ENCODE results near the gene GMCL2.

GMCL2 gene

GRCh38 chr5:178222292-178222691 lies 35.1 kb upstream of the GMCL2 start:
- no peak for DNase-seq (ENCODE audit: low read depth in 3 of 3)

GRCh38 chr5:178221853-178222252 lies 34.7 kb upstream of the GMCL2 start:
- no peak for DNase-seq (ENCODE audit: low read depth in 3 of 3)

GRCh38 chr5:178221282-178221681 lies 34.1 kb upstream of the GMCL2 start:
- DNase-seq (ENCODE audit: low read depth in 3 of 3): no peak

- DNase-seq (ENCODE audit: low read depth in 3 of 3): no peak
These were observed 31.7 kb upstream of the GMCL2 start for GRCh38 chr5:178218827-178219226.

- no peak for DNase-seq (ENCODE audit: low read depth in 3 of 3)
These were observed 31.1 kb upstream of the GMCL2 start for GRCh38 chr5:178218237-178218776.

- DNase-seq (ENCODE audit: low read depth in 3 of 3): no peak
These were observed 29.6 kb upstream of the GMCL2 start for GRCh38 chr5:178216779-178217178.

- DNase-seq (ENCODE audit: low read depth in 3 of 3): no peak
These were observed 28.9 kb upstream of the GMCL2 start for GRCh38 chr5:178216088-178216534.

GRCh38 chr5:178215280-178216002 lies 28.3 kb upstream of the GMCL2 start:
- DNase-seq (ENCODE audit: low read depth in 3 of 3): no peak

- no peak for DNase-seq (ENCODE audit: low read depth in 3 of 3)
These were observed 27.1 kb upstream of the GMCL2 start for GRCh38 chr5:178214160-178214803.

GRCh38 chr5:178213748-178214151 lies 26.6 kb upstream of the GMCL2 start:
- no peak for DNase-seq (ENCODE audit: low read depth in 3 of 3)

GRCh38 chr5:178213003-178213461 lies 25.9 kb upstream of the GMCL2 start:
- DNase-seq (ENCODE audit: low read depth in 3 of 3): no peak

GRCh38 chr5:178212241-178213002 lies 25.3 kb upstream of the GMCL2 start:
- no peak for DNase-seq (ENCODE audit: low read depth in 3 of 3)

GRCh38 chr5:178211095-178212048 lies 24.2 kb upstream of the GMCL2 start:
- DNase-seq (ENCODE audit: low read depth in 3 of 3): no peak

GRCh38 chr5:178210686-178211085 lies 23.5 kb upstream of the GMCL2 start:
- DNase-seq (ENCODE audit: low read depth in 3 of 3): no peak

GRCh38 chr5:178210073-178210535 lies 22.9 kb upstream of the GMCL2 start:
- no peak for DNase-seq (ENCODE audit: low read depth in 3 of 3)

- no peak for DNase-seq (ENCODE audit: low read depth in 3 of 3)
These were observed 22.3 kb upstream of the GMCL2 start for GRCh38 chr5:178209334-178210072.

GRCh38 chr5:178208540-178209227 lies 21.5 kb upstream of the GMCL2 start:
- DNase-seq (ENCODE audit: low read depth in 3 of 3): no peak

GRCh38 chr5:178207917-178208280 lies 20.7 kb upstream of the GMCL2 start:
- DNase-seq (ENCODE audit: low read depth in 3 of 3): no peak

GRCh38 chr5:178207183-178207916 lies 20.2 kb upstream of the GMCL2 start:
- DNase-seq (ENCODE audit: low read depth in 3 of 3): no peak
